GM10248 (cell line): ENCODE data around the gene ARHGAP4.

ENCODE experiments used
- CTCF ChIA-PET: fragments of 300-600 bp; sonication (Branson Sonifier 250); formaldehyde crosslinking; extraction: SDS; loops from one replicate; lab custom pipeline; 2021; ENCODE audit warnings: antibody characterized with exemption; lab: Yijun Ruan, JAX
- POLR2A ChIA-PET: fragments of 350-650 bp; sonication (Branson Sonifier 250); formaldehyde crosslinking; extraction: SDS; loops from one replicate; lab custom pipeline; 2020; ENCODE audit warnings: antibody characterized with exemption; lab: Yijun Ruan, JAX
- DNase-seq: peaks from one replicate; pipeline ENCODE4 v3.0.0; 2012; ENCODE audit errors: extremely low spot score
- CTCF ChIP-seq: IDR thresholded peaks from 2 replicates; pipeline ENCODE4 v1.5.1; 2012; ENCODE audit warnings: mild to moderate bottlenecking, low read depth; ENCODE audit errors: extremely low read depth, missing control alignments, control extremely low read depth

ARHGAP4 gene

GRCh38 chrX:153953342-153953830, 27.3 kb upstream of the ARHGAP4 start:
- TF ChIP-seq CTCF = peak; percentile 72
- DNase-seq = peak; percentile 86
- ChIA-PET POLR2A (no interaction called here), CTCF (interaction anchor here (0.6 to 10.9 kb wide), 5 partner anchors 11 to 269 kb away, joined by 3 to 187 read pairs (median 4); partner anchors contain the start of genes ARHGAP4 and HCFC1)

GRCh38 chrX:153952373-153953026, 26.4 kb upstream of the ARHGAP4 start:
- CTCF ChIA-PET = interaction anchor here (1.0 to 10.9 kb wide), 5 partner anchors 12 to 268 kb away, joined by 3 to 187 read pairs (median 6); partner anchors contain the start of genes ARHGAP4 and HCFC1
- POLR2A ChIA-PET = no interaction called here
- no peak for DNase-seq
- no peak for TF ChIP-seq CTCF

- CTCF ChIA-PET = interaction anchor here (1.0 to 10.9 kb wide), 7 partner anchors 12 to 267 kb away, joined by 3 to 187 read pairs (median 3); partner anchors contain the start of genes ARHGAP4, HCFC1, PLXNB3 and SLC6A8
- no peak for TF ChIP-seq CTCF
- POLR2A ChIA-PET = no interaction called here
- no peak for DNase-seq
Measured at GRCh38 chrX:153951683-153952372, 25.8 kb upstream of the ARHGAP4 start.

- ChIA-PET CTCF (interaction anchor here (1.7 to 10.9 kb wide), 3 partner anchors 15 to 187 kb away, joined by 7 to 187 read pairs (median 137); partner anchors contain the start of genes ARHGAP4, HCFC1 and PLXNB3), POLR2A (no interaction called here)
- TF ChIP-seq CTCF = no peak
- DNase-seq = no peak
Measured at GRCh38 chrX:153950127-153950526, 24.1 kb upstream of the ARHGAP4 start.

GRCh38 chrX:153948847-153949805, 23.1 kb upstream of the ARHGAP4 start:
- no peak for DNase-seq
- ChIA-PET CTCF (interaction anchor here (1.1 to 10.9 kb wide), 4 partner anchors 16 to 186 kb away, joined by 3 to 187 read pairs (median 72); partner anchors contain the start of genes ARHGAP4, HCFC1 and PLXNB3), POLR2A (no interaction called here)
- TF ChIP-seq CTCF = no peak
